Measurements from ENCODE around the gene UBE3D.

UBE3D gene, protein sequence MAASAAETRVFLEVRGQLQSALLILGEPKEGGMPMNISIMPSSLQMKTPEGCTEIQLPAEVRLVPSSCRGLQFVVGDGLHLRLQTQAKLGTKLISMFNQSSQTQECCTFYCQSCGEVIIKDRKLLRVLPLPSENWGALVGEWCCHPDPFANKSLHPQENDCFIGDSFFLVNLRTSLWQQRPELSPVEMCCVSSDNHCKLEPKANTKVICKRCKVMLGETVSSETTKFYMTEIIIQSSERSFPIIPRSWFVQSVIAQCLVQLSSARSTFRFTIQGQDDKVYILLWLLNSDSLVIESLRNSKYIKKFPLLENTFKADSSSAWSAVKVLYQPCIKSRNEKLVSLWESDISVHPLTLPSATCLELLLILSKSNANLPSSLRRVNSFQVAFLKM

DNA sequence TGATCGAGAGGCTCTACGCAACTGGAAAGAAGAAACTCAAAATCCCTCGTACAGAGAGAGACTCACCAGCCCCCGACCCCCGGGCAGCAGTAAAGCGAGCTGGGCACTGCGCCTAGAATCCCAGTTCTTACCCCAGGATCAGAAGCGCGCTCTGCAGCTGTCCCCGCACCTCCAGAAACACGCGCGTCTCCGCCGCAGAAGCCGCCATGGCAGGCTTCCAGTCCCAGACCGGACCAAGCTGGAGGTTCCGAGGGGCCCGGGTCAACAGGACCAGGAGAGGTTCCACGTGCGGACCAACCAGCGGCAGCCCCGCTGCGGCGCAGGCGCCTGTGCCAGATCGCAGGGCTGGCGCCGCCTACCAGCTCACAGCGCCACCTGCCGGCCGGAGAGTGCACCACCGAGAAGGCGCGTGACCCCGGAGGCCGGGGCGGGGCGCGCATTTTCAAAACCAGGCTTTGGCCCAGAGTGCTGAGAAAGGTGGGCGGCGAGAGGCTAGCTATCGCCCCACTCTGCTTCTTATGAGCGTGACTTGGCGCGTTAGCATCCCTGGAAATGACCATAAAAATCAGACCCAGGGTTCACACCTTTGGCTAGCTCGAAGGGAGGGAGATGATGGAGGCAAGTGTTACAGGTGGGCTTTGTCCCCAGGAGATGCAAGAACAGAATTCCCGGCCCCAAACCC lies at the start of gene UBE3D:
Gene UBE3D, minus strand, starts transcription at position 331 of the 682 bp plus-strand sequence. Its CDS starts 123 bp downstream, at position 208.
- peak; percentile 42 to 49 for DNase-seq (ENCODE audit: low read depth in 2 of 2)

DNA sequence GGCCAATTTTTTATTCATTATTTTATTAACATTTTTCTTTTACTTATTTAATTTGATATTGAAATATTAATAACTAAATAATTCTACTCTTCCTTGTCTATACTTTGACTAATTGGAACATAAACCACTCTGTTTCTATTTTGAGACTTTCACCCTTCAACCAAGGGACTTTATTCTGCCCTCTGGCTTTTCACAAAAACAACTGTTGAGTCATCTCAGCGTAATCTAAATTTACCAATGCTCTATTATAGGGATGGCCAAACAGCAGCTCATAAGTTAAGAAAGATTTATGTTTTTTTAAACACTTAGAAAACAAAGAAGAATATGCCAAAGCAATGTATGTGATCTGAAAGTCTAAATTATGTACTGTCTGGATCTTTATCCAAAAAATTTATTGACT lies 48.5 kb upstream of the UBE3D start:
- no peak for DNase-seq (ENCODE audit: low read depth in 2 of 2)

DNA sequence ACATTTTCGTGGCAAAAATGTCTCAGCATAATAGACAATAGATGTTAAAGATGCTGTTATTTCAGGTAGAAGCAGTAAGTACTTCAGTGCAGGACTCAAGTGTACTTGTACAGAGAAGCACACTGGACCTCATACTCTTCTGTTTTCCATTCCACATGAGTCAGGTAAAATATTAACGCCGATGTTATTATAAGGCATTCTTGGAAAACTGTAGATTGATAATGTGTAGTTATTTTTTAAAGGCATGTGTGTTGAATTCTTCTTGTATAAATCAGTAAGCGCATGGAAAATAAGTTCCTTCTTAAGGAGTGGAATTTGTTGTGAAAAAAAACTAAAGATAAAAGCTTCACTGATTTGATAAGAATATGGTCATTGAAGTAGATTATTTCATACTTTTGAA lies 47.6 kb upstream of the UBE3D start:
- no peak for DNase-seq (ENCODE audit: low read depth in 2 of 2)

DNA sequence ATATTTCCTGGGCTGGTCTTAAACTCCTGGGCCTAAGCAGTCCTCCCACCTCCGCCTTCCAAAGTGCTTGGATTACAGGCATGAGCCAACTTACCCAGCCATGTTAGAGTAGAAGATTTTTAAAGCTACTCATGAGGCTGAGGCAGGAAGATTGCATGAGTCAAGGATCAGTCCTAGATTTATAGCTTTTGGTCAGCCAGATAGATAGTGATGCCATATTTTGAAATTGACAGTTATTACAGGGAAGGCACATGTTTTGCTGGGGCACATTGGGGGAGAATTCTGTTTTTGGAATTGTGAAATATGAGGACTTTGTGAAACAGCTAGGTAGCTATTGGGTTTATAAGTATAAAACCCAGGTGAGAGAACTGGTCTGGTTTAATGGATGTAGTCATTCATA lies 42.7 kb upstream of the UBE3D start:
- no peak for DNase-seq (ENCODE audit: low read depth in 2 of 2)

DNA sequence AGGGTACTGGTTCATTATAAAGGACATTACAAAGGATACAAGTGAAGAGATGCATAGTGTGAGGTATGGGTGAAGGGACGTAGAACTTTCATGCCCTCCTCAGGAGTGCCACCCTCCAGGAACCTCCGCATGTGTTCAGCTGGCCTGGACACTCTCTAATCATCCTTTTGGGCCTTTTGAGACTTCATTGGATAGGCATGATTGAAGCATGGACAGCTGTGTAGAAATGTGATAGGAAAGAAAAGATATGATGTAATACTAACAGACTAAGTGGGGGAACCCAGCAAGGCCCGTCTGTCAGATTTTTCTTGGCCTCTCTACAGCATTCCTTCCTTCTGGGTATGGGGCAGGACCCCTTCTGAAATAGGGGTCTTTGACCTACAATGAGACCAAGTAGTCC lies 32.9 kb upstream of the UBE3D start:
- no peak for DNase-seq (ENCODE audit: low read depth in 2 of 2)

DNA sequence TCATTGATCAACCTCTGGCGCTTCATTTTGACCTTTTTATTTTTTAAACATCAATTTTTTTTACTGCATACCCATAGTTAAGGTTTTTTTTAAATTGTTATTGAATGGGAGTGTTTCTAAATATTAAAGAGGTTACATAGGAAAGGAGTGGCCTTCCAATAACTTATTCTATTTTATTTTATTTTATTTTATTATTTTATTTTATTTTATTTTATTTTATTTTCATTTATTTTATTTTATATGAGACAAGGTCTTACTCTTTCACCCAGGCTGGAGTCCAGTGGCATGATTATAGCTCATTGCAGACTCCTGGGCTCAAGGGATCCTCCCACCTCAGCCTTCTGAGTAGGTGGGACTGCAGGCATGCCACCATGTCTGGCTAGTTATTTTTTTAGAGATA lies 32.0 kb upstream of the UBE3D start:
- no peak for DNase-seq (ENCODE audit: low read depth in 2 of 2)

DNA sequence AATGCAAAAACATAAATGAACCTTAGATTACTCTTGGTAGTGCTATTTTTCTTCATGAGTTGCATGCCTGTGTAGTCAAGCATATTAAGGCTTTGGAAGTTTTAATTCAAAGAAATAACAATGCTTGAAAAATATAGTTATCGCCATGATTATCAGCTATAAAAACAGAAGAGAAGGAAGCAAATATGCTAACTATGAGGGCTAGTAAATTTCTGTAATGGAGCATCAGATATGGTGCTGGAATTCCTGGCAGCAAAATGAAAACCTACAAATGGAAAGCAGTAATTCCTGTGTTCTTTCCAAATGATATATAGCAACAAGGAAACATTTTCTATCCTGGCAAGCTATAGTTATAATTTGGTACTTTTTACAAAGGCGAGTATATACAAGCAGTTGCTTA lies 31.6 kb upstream of the UBE3D start:
- no peak for DNase-seq (ENCODE audit: low read depth in 2 of 2)

DNA sequence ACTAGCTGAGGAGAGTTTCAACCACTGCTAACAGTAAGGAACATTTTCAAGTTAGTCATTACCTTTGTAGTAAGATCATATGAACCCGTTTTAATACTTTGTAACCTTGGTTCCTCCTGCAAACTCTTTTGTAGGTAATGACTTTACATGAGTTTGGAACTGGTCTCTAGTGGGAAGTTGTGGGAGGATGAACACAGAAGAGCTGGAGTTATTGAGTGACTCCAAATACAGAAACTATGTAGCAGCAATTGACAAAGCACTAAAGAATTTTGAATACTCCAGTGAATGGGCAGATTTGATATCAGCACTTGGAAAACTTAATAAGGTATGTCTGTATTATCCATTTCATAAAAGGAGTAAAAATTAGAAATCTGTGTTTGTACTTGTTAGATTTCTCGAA lies 31.1 kb upstream of the UBE3D start:
- no peak for DNase-seq (ENCODE audit: low read depth in 2 of 2)

DNA sequence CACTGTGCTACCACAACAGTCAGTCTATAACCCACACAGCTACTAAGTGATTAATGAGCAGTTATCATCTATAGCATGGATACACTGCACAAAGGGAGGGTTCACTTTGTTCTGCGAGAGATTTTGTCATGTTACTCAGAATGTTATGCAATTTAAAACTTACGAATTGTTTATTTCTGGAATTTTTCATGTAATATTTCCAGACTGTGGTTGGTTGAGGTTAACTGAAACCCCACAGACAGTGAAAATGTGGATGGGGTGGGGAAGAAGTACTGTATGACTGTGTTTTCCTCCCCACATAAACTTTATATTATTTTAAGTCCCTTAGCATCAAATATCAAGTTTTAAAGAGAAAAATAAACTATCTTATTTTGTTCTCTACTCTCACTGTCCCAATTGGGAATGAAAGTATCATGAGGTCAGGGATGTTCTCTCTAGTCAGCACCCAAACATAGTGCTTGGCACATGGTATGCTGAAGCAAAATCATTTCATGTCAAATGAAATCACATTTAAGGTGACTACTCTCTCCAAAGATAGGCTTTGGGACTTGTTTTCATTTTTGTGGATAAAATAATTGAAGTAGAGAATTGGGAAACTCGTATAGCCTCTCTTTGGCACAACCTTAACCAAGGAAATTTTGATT lies 27.2 kb upstream of the UBE3D start:
- no peak for DNase-seq (ENCODE audit: low read depth in 2 of 2)

DNA sequence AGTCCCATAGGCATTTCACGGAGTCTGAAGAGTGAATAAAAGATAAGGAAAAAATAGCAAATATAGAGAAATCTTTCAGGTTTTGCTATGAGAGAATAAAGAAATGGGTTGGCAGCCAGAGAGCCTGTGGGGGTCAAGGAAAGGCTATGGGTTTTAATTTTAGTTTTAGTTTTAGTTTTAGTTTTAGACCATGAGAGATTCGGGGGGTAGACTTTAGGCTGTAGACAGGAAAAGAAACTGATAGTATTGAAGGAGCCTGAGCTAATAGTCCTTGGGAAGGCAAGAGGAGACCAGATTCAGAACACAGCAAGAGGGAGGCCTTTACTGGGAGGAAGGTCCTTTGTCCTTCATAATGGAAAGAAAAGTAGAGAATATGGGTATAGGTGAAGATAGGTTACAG lies 21.1 kb upstream of the UBE3D start:
- DNase-seq (ENCODE audit: low read depth in 2 of 2), result no peak

DNA sequence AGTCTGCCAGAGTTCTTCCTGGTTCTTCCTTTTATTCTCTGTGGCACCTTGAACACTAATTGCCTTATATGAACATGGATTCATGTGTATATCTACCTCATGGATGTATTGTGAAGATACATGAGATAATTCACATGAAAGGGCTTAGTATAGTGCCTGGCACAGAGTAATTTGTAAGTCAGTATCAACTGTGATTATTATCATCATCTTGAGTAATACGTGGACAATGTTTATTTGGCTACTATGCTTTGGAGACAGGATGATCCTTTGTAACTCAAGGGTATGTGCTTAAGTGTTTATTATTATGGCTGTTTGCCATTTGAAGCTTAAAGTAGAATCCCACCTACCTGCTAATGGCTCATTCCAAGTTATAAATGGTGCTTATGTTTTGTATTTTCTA lies 17.8 kb upstream of the UBE3D start:
- DNase-seq (ENCODE audit: low read depth in 2 of 2), result no peak

DNA sequence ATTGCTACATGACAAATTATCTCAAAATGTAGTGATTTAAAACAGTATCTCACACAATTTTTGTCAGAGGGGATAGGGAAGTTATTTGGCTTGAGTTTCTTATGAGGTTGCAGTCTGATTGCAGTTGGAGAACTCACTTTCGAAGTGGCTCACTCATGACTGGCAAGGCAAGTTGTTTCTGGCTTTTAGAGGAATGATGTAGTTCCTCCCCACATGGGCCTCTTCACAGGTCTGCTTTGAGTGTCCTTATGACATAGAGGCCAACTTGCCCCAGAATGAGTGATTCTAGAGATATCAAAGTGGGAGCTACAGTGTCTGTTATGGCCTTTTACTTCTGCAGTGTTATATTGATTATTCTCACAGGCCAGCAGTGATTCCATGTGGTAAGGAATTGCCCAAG lies 8.0 kb upstream of the UBE3D start:
- no peak for DNase-seq (ENCODE audit: low read depth in 2 of 2)

DNA sequence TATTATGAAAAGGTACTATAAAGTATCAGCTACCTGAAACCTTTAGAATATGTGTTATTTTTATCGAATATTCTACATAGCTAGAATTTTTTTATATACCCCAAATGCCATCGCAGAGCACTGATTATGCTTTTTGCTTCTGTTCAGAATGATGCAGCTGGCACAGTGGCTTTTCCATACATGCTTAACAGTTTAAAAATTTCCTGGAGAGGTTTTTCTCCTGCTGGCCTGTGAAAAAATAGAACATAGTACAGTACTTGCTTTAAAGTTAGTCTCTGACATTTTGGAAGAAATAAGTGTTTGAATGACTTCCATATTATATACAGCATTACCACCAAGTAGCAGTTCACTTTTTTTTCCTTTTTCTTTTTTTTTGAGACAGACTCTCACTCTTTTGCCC lies 7.1 kb upstream of the UBE3D start:
- DNase-seq (ENCODE audit: low read depth in 2 of 2), result no peak

DNA sequence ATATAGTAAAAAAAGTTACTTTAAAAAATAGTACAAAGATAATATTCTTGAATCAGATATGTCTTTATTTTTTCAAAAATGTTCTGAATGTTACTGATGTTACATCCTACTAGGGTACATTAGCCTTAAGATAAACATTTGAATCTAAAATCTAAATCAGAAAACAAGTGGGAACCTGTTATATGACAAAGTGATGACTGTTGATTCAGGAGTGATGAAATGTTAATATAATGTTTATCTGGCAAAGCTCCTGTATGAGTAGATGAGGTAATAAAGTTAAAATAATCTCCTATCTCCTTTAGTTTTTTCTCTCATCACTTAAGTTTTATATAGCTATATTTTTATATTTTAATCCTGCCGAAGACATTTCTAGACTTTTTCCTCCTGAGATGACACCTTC lies 6.1 kb upstream of the UBE3D start:
- no peak for DNase-seq (ENCODE audit: low read depth in 2 of 2)

DNA sequence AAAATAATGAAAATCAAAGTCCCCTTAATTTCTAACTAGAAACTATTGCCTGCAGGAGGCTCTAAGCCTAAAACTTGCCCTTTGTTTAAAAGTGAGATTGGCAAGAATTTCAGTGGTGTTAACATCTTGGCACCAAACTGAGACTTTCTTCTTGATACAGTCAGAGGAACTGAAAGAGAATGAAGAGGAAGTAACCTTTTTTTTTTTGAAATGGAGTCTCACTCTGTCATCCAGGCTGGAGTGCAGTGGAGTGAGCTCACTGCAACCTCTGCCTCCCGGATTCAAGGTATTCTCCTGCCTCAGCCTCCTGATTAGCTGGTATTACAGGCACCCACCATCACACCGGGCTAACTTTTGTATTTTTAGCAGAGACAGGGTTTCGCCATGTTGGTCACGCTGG lies 5.4 kb upstream of the UBE3D start:
- DNase-seq (ENCODE audit: low read depth in 2 of 2), result no peak

DNA sequence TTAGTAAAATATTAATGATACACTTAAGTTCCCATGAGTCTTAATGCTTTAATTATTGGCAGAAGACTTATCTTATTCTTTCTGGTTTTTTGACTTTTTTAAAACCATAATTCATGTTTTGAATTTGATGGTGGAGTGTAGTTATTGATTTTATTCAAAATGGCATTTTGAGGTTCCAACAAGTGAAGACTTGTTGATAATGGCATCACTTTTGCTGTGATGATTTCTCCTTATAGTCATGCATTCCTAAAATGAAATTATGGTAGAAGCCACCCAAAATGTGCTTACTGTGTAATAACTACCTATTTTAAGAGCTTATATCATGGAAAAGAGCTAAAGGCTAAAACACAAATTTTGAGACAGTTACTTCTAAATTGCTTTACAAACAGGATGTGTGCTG lies 4.0 kb upstream of the UBE3D start:
- DNase-seq (ENCODE audit: low read depth in 2 of 2), result no peak

DNA sequence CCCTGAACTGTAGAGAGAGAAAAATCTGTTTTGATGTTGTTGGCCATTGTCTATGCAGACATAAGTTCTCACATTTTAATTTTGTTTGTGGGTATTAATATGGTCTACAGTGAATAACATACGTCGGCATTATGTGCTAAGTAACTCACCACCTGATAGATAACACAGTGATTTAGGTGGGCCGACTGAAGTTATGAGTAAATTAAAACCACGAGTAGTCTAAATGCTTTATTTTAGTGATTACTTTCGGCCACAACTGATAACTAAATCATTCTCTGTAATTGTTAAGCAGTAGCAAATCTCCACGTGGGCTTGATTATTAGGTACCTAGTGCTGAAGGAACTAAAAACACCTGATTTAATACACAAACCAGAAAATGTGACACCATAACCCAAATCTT lies 3.0 kb upstream of the UBE3D start:
- no peak for DNase-seq (ENCODE audit: low read depth in 2 of 2)

DNA sequence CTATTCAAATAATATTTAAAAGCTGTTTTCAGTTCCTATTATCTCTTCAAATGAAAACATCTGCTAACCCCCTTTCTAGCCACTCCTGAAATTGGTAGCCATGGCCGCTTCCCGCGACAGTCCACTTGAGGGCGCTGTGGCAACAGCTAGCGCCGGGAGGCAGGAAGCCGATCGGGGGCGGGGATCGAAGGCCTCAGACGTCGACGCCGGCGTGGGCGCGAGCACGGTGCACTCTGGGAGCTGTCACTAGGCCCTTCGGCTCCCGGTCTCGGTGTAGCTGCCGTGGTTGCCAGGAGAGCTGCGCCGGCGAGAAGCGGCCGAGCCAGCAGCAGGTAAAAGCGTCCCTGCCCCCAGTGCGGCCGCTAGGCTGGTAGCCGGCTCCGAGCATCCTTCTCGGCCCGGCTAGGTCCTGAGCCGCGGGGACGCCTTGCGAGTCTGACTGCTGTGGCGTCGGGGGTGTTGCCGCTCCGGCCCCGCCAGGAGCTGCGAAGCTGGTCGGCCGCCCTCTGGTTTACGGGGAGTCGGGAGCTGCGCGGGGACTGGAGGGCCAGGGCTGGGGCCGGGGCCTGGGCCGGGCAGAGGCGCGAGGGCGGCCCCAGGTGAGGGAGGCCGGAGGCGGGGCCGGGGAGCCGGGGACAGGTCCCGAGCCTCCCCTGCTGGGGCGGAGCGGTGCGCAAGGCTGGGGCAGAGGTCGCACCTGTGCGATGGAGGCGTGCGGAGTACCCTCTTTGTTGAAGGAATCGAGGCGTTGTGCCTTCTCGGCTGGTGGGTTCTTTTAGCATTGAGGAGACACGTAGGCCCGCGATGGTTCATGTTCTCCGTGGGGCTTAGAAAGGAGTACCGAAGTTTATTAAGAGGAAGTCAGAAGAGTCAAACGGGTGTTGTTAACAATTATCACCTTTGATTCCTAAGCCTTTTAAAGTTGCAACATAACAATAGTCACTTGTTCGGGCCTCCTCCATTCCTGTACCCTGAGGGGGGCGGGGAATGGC lies 2.1 kb upstream of the UBE3D start, which contains the start of gene DOP1A:
Gene DOP1A, plus strand, starts transcription at position 224 of the 992 bp plus-strand sequence. CDS start 29,307 bp downstream, outside the sequence.
- DNase-seq (ENCODE audit: low read depth in 2 of 2), result peak; percentile 80 to 81

DNA sequence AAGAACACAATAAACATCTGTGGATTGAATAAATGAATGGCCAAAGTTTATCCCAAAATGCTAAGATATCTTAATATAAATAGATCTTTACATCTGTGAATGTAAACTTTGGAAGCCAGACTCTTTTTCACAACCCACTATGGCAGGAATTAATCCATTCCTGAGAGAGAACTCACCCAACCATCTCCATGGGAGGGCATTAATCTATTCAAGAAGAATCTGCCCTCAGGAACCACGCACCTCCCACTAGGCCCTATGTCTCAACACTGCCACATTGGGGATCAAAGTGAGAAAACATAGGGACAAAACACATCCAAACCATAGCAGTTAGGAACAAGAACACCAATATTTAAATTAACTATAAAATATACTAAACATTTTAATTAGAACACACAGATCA lies 3.4 kb downstream of the UBE3D start:
- peak; percentile 65 to 66 for DNase-seq (ENCODE audit: low read depth in 2 of 2)

DNA sequence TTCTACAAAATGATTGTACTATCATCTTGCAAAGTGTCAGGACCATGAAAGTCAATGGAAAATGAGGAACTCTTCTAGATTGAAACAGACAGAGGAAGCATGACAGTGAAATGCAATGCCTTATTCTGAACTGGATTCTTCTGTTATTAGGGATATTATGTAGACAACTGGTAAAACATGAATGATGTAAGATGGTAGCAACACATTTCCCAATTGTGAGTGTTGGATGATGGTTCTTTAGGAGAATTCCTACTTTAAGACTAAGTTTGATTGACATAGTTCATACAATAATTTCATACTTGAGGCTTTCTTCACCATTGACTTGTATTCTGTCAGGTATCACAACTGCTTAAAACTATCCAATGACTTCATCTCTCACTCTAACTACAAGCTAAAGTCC lies 4.5 kb downstream of the UBE3D start:
- no peak for DNase-seq (ENCODE audit: low read depth in 2 of 2)

DNA sequence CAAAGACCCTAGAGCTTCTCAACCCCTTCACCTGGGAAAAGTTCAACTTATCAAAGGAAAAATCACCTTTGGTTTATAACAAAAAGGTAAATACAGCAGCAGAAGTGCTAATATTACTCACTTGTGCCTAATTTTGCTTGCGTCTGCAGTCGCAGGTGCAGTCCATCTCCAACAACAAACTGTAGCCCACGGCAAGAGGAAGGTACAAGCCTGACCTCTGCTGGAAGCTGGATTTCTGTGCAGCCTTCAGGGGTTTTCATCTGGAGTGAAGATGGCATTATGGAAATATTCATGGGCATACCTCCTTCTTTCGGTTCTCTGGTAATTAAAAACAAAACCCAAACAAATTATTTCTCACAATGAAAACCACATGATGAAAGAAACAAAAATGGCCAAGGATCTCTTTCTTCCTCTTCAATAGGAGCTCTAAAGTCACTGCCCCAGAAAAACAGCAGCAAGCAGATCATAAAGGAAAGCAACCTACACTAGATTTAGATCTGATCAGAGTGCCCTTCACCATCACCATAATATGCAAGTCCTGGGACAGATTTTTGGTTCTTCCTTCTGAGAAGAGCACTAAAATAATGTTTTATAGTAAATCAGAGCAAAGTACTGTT lies 7.8 kb downstream of the UBE3D start:
- DNase-seq (ENCODE audit: low read depth in 2 of 2), result no peak

Data from fibroblast of skin of left quadriceps (primary cell).